Loucy (cell line): ENCODE results near the gene SERPINA5.

Source experiments
- H2AFZ ChIP-seq: fragments of 200-600 bp; sonication (generic); 2 replicates; pipeline ENCODE4 v1.6.0; 2016; ENCODE audit warnings: antibody characterized with exemption, mild to moderate bottlenecking, low read length, moderate library complexity
- H3F3A ChIP-seq: fragments of 200-600 bp; 2 replicates; pipeline ENCODE4 v1.6.0; 2016; ENCODE audit warnings: antibody characterized with exemption, low read depth, mild to moderate bottlenecking
- H3K27me3 ChIP-seq: fragments of 200-600 bp; sonication (generic); 2 replicates; pipeline ENCODE4 v1.6.1; 2014; ENCODE audit warnings: low read length, mild to moderate bottlenecking; ENCODE audit not compliant: insufficient read depth, poor library complexity, severe bottlenecking
- H3K36me3 ChIP-seq: fragments of 200-600 bp; sonication (generic); 2 replicates; pipeline ENCODE4 v1.6.1; 2016; ENCODE audit warnings: low read length; ENCODE audit not compliant: insufficient read depth
- H3K4me1 ChIP-seq: fragments of 200-600 bp; sonication (generic); 2 replicates; pipeline ENCODE4 v1.5.1; 2014; ENCODE audit warnings: low read length, mild to moderate bottlenecking; ENCODE audit not compliant: insufficient read depth, poor library complexity, severe bottlenecking
- H3K4me2 ChIP-seq: fragments of 200-600 bp; sonication (generic); 2 replicates; pipeline ENCODE4 v1.6.0; 2014; ENCODE audit warnings: antibody characterized with exemption, low read length, low read depth, mild to moderate bottlenecking; ENCODE audit not compliant: poor library complexity, severe bottlenecking
- H3K4me3 ChIP-seq: fragments of 200-600 bp; sonication (generic); 2 replicates; pipeline ENCODE4 v1.5.1; 2014; ENCODE audit warnings: low read length, mild to moderate bottlenecking, mixed read lengths; ENCODE audit not compliant: poor library complexity, severe bottlenecking
- H3K79me2 ChIP-seq: fragments of 200-600 bp; sonication (generic); 2 replicates; pipeline ENCODE4 v1.6.1; 2014; ENCODE audit warnings: low read length; ENCODE audit not compliant: insufficient read depth
- H3K9ac ChIP-seq: fragments of 200-600 bp; sonication (generic); 2 replicates; pipeline ENCODE4 v1.6.0; 2014; ENCODE audit warnings: mild to moderate bottlenecking, low read depth, low read length, moderate library complexity; ENCODE audit not compliant: poor library complexity, severe bottlenecking
- H3K9me2 ChIP-seq: fragments of 200-600 bp; sonication (generic); replicated peaks from 2 replicates; pipeline ENCODE4 v1.6.1; 2016; ENCODE audit warnings: low read depth, low read length, mixed read lengths
- H3K9me3 ChIP-seq: fragments of 200-600 bp; sonication (generic); 2 replicates; pipeline ENCODE4 v1.6.1; 2014; ENCODE audit warnings: mild to moderate bottlenecking, antibody characterized with exemption, low read length, low read depth; ENCODE audit not compliant: insufficient read depth
- H4K20me1 ChIP-seq: fragments of 200-600 bp; sonication (generic); 2 replicates; pipeline ENCODE4 v1.6.0; 2014; ENCODE audit warnings: antibody characterized with exemption, low read length, mild to moderate bottlenecking; ENCODE audit not compliant: insufficient read depth, poor library complexity, severe bottlenecking
- CTCF ChIP-seq: fragments of 200-600 bp; sonication (generic); conservative IDR thresholded peaks from 2 replicates; pipeline ENCODE4 v1.5.1; 2014; ENCODE audit warnings: mild to moderate bottlenecking, antibody characterized with exemption, low read length
- EZH2phosphoT487 ChIP-seq: fragments of 200-600 bp; IDR thresholded peaks from 2 replicates; pipeline ENCODE4 v1.6.1; 2018; ENCODE audit warnings: antibody characterized with exemption, mild to moderate bottlenecking, moderate library complexity, borderline replicate concordance

The SERPINA5 gene

GRCh38 chr14:94570002-94570400, 11.2 kb upstream of the SERPINA5 start:
- no peaks in the 10 kb centered on the region for H3F3A ChIP-seq
- no peaks in the 10 kb centered on the region for H3K4me1 ChIP-seq
- TF ChIP-seq CTCF = no peak
- TF ChIP-seq EZH2phosphoT487 = no peak
- no peak overlapping the region for H3K4me2 ChIP-seq
- H3K9me3 ChIP-seq = peaks cover 6% of the 10 kb centered on the region; the same call in 1 of the 2 replicates
- H3K9ac ChIP-seq = no peak overlapping the region
- no peaks in the 10 kb centered on the region for H3K9me2 ChIP-seq
- H3K4me3 ChIP-seq = no peak overlapping the region
- no peaks in the 10 kb centered on the region for H3K79me2 ChIP-seq
- H4K20me1 ChIP-seq = no peaks in the 10 kb centered on the region
- no peak overlapping the region for H2AFZ ChIP-seq
- no peaks in the 10 kb centered on the region for H3K27me3 ChIP-seq
- no peaks in the 10 kb centered on the region for H3K36me3 ChIP-seq

GRCh38 chr14:94570440-94570839, 10.8 kb upstream of the SERPINA5 start:
- Histone ChIP-seq H3K4me1 (no peaks in the 10 kb centered on the region), H3K9me2 (no peaks in the 10 kb centered on the region), H3K9me3 (peaks cover 9% of the 10 kb centered on the region; the same call in 1 of the 2 replicates), H3K9ac (no peak overlapping the region), H4K20me1 (no peaks in the 10 kb centered on the region), H3K4me2 (no peak overlapping the region), H2AFZ (no peak overlapping the region), H3K27me3 (no peaks in the 10 kb centered on the region), H3F3A (no peaks in the 10 kb centered on the region), H3K4me3 (no peak overlapping the region), H3K79me2 (no peaks in the 10 kb centered on the region), H3K36me3 (no peaks in the 10 kb centered on the region)
- TF ChIP-seq CTCF (no peak), EZH2phosphoT487 (no peak)

- Histone ChIP-seq H3K9ac (no peak overlapping the region), H2AFZ (no peak overlapping the region), H3F3A (no peaks in the 10 kb centered on the region), H3K9me3 (peaks cover 9% of the 10 kb centered on the region; the same call in 1 of the 2 replicates), H3K4me3 (no peak overlapping the region), H3K9me2 (no peaks in the 10 kb centered on the region), H4K20me1 (no peaks in the 10 kb centered on the region), H3K27me3 (no peaks in the 10 kb centered on the region), H3K36me3 (no peaks in the 10 kb centered on the region), H3K4me2 (no peak overlapping the region), H3K4me1 (no peaks in the 10 kb centered on the region), H3K79me2 (no peaks in the 10 kb centered on the region)
- TF ChIP-seq CTCF = no peak
- TF ChIP-seq EZH2phosphoT487 = no peak
Observed at GRCh38 chr14:94571395-94571794, 9.8 kb upstream of the SERPINA5 start.
